Natural killer cell (primary cell): ENCODE results near the gene PATL2. TPM values are rescaled to one million over a fixed set of nuclear protein-coding genes. Genes with fewer than 3 reads are reported as not detected.

ENCODE experiments used
- ATAC-seq, 3 donors: fragments of 150-1000 bp in 2 of 3; fragments of 200-7000 bp in 1 of 3; cut with Tn5 transposase; 1 replicate in 1 of 3; 2 replicates in 2 of 3; pipeline ENCODE4 v1.10.0; 2021; ENCODE audit warnings: mild to moderate bottlenecking in 2 of 3, moderate library complexity in 2 of 3
- DNase-seq, 2 donors: peaks; one replicate each; pipeline versions ENCODE4 v3.0.0 to v3.0.0-alpha.2; 2013 to 2021; ENCODE audit warnings: mixed read lengths in 1 of 2
- H3K27ac ChIP-seq: one replicate; pipeline ENCODE4 v1.5.1; 2013; ENCODE audit warnings: mild to moderate bottlenecking, low read length
- H3K27me3 ChIP-seq: one replicate; pipeline ENCODE4 v1.6.1; 2013; ENCODE audit warnings: low read length; ENCODE audit not compliant: control insufficient read depth, insufficient read depth
- H3K36me3 ChIP-seq: one replicate; pipeline ENCODE4 v1.6.1; 2013; ENCODE audit warnings: low read length; ENCODE audit not compliant: control insufficient read depth, insufficient read depth
- H3K4me1 ChIP-seq: one replicate; pipeline ENCODE4 v1.6.1; 2013; ENCODE audit warnings: low read length; ENCODE audit not compliant: control insufficient read depth, insufficient read depth
- H3K4me3 ChIP-seq: one replicate; pipeline ENCODE4 v1.5.1; 2013; ENCODE audit warnings: low read length
- H3K9me3 ChIP-seq: one replicate; pipeline ENCODE4 v1.6.1; 2013; ENCODE audit warnings: low read length; ENCODE audit not compliant: control insufficient read depth, insufficient read depth
- H3K27ac Mint-ChIP-seq, 2 donors: one replicate each; pipeline ENCODE4 v1.8.0; 2022; ENCODE audit warnings: mild to moderate bottlenecking in 2 of 2, mixed read lengths in 2 of 2, moderate library complexity in 1 of 2
- H3K27me3 Mint-ChIP-seq, 2 donors: one replicate each; pipeline ENCODE4 v1.8.0; 2022; ENCODE audit warnings: low read depth in 2 of 2, mixed read lengths in 2 of 2
- H3K36me3 Mint-ChIP-seq: one replicate; pipeline ENCODE4 v1.8.0; 2022; ENCODE audit warnings: mixed read lengths
- H3K4me1 Mint-ChIP-seq, 2 donors: one replicate each; pipeline ENCODE4 v1.8.0; 2022; ENCODE audit warnings: mixed read lengths in 2 of 2
- H3K4me3 Mint-ChIP-seq: one replicate; pipeline ENCODE4 v1.8.0; 2022; ENCODE audit warnings: mild to moderate bottlenecking, moderate library complexity, mixed read lengths
- H3K9me3 Mint-ChIP-seq, 2 donors: one replicate each; pipeline ENCODE4 v1.8.0; 2022; ENCODE audit warnings: mixed read lengths in 2 of 2
- WGBS: methylation state at CpG from one replicate; pipeline ENCODE4 v1.1.7; 2013; ENCODE audit warnings: missing lambda C conversion rate; ENCODE audit not compliant: insufficient coverage; 5-methylcytosine and 5-hydroxymethylcytosine counted together
- intact Hi-C: fragments of 100-400 bp; cut with micrococcal nuclease; formaldehyde crosslinking; loops from one replicate; pipeline ENCODE4 v1.14.2; 2022
- total RNA-seq, 4 donors: library from RNA; stranded (reverse); fragments of 120-200 nt in 1 of 4; gene quantifications; one replicate each; pipeline versions ENCODE4 v1.2.3 to v1.2.4, GENCODE V29; 2013 to 2022
- TF ChIP-seq, protein P1 (sequence below): fragments of 200-600 bp; IDR thresholded peaks from one replicate; pipeline ENCODE4 v1.8.0; 2022; ENCODE audit warnings: antibody characterized with exemption

PATL2 gene
- total RNA-seq, 3 donors from 2014 or later (not counting 1 experiment from before 2014, with no cell fraction given), result 101 to 145 (median 112) TPM

DNA sequence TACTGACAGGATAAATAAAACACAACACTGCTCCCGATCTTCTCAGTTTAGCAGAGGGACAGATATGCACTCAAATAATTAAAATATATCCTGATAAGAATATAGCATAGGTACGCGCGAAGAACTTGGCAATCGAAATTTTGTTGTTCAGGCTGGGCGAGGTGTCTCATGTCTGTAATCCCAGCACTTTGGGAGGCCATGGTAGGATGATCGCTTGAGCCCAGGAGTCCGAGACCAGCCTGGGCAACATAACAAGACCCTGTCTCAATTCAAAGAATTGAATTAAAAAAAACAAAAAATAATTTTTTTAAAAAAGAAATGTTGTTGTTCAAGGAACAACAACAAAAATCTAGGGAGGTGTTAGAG, 7.8 kb upstream of the PATL2 start:
- no peaks in the 10 kb centered on the region for H3K27me3 ChIP-seq
- Mint-ChIP-seq H3K4me3 (peak overlapping the region; percentile 100), H3K4me1 (peaks cover 81 to 90% of the 10 kb centered on the region in 2 donors), H3K9me3 (no peaks in the 10 kb centered on the region), H3K36me3 (peaks cover 56% of the 10 kb centered on the region), H3K27ac (peak overlapping the region; percentile 92 to 100), H3K27me3 (no peaks in the 10 kb centered on the region)
- DNase-seq, result peak in 1 of 2 donors; percentile 37
- TF ChIP-seq, protein P1, sequence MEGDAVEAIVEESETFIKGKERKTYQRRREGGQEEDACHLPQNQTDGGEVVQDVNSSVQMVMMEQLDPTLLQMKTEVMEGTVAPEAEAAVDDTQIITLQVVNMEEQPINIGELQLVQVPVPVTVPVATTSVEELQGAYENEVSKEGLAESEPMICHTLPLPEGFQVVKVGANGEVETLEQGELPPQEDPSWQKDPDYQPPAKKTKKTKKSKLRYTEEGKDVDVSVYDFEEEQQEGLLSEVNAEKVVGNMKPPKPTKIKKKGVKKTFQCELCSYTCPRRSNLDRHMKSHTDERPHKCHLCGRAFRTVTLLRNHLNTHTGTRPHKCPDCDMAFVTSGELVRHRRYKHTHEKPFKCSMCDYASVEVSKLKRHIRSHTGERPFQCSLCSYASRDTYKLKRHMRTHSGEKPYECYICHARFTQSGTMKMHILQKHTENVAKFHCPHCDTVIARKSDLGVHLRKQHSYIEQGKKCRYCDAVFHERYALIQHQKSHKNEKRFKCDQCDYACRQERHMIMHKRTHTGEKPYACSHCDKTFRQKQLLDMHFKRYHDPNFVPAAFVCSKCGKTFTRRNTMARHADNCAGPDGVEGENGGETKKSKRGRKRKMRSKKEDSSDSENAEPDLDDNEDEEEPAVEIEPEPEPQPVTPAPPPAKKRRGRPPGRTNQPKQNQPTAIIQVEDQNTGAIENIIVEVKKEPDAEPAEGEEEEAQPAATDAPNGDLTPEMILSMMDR, result no peak
- ATAC-seq, result no peak
- 83% methylated on average over 7 of the region's 8 CpGs for WGBS
- H3K27ac ChIP-seq, result peak overlapping the region; percentile 87
- H3K4me3 ChIP-seq, result no peak overlapping the region
- H3K4me1 ChIP-seq, result peaks cover 83% of the 10 kb centered on the region
- no peaks in the 10 kb centered on the region for H3K9me3 ChIP-seq
- intact Hi-C loops, result loop anchor here (1.0 to 10.0 kb wide), 2 partner anchors 8 to 866 kb away; partner anchors contain the start of genes B2M, BLOC1S6 and PATL2
- peaks cover 60% of the 10 kb centered on the region for H3K36me3 ChIP-seq

DNA sequence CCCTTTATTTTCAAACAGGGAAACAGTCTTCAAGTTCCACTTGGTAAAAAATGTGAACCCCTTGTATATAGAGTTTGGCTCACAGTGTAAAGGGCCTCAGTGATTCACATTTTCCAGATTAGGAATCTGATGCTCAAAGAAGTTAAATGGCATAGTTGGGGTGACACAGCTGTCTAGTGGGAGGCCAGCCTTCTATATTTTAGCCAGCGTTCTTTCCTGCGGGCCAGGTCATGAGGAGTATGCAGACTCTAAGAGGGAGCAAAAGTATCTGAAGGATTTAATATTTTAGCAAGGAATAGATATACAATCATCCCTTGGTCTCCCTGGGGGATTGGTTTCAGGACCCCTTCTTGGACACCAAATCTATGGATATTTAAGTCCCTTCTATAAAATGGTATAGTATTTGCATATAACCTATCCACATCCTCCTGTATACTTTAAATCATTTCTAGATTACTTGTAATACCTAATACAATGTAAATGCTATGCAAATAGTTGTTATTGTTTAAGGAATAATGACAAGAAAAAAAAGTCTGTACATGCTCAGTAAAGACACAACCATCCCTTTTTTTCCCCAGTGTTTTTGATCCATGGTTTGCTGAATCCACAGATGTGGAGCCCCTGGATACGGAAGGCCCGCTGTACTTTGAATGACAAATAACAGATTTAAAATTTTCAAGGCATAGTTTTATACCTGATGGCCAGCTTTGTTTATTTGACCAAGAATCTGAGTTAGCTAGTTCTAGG, 7.2 kb upstream of the PATL2 start:
- intact Hi-C loops, result loop anchor here (10.0 kb wide), 1 partner anchor 866 kb away; the partner anchor contains the start of gene BLOC1S6
- TF ChIP-seq, protein P1, result no peak
- peak overlapping the region; percentile 87 for H3K27ac ChIP-seq
- peaks cover 65% of the 10 kb centered on the region for H3K36me3 ChIP-seq
- no peaks in the 10 kb centered on the region for H3K9me3 Mint-ChIP-seq
- peak overlapping the region; percentile 100 for H3K4me3 Mint-ChIP-seq
- H3K4me1 ChIP-seq, result peaks cover 78% of the 10 kb centered on the region
- peaks cover 61% of the 10 kb centered on the region for H3K36me3 Mint-ChIP-seq
- peaks cover 82 to 90% of the 10 kb centered on the region in 2 donors for H3K4me1 Mint-ChIP-seq
- no peaks in the 10 kb centered on the region for H3K27me3 ChIP-seq
- no peak overlapping the region for H3K4me3 ChIP-seq
- H3K27me3 Mint-ChIP-seq, result no peaks in the 10 kb centered on the region
- ATAC-seq, result no peak
- peak overlapping the region; percentile 92 to 100 for H3K27ac Mint-ChIP-seq
- WGBS, result 35% methylated on average over 4 of the region's 4 CpGs
- DNase-seq, result peak in 1 of 2 donors; percentile 29
- no peaks in the 10 kb centered on the region for H3K9me3 ChIP-seq

DNA sequence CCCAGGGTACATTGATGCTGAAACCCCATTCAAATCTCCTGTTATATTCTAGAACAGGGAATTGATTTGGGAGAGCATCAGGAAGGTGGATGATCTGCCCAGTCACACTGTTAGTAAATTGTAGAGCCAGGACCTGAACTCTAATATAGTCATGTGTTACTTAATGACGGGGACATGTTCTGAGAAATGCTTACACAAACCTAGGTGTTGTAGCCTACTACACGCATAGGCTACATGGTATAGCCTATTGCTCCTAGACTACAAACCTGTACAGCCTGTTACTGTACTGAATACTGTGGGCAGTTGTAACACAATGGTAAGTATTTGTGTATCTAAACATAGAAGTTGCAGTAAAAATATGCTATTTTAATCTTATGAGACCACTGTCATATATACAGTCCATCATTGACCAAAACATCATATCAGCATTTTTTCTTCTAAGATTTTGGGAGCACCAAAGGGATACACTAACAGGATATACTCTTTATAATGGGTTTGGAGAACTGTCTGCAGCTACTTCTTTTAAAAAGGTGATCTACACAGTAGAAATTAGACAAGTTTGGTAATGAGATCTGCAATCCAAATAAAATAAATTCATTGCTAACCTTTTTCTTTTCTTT, 6.0 kb upstream of the PATL2 start:
- H3K36me3 ChIP-seq, result peaks cover 77% of the 10 kb centered on the region
- H3K27me3 ChIP-seq, result no peaks in the 10 kb centered on the region
- TF ChIP-seq, protein P1, result no peak
- H3K27me3 Mint-ChIP-seq, result no peaks in the 10 kb centered on the region
- H3K4me1 ChIP-seq, result peaks cover 68% of the 10 kb centered on the region
- peaks cover 89 to 98% of the 10 kb centered on the region in 2 donors for H3K4me1 Mint-ChIP-seq
- H3K4me3 Mint-ChIP-seq, result peak overlapping the region; percentile 100
- peak in 1 of 2 donors; percentile 31 for DNase-seq
- peak overlapping the region; percentile 92 to 100 for H3K27ac Mint-ChIP-seq
- no peak for ATAC-seq
- intact Hi-C loops, result loop anchor here (10.0 kb wide), 1 partner anchor 868 kb away; the partner anchor contains the start of gene BLOC1S6
- peak overlapping the region; percentile 53 for H3K27ac ChIP-seq
- 24% methylated on average over 2 of the region's 2 CpGs for WGBS
- no peak overlapping the region for H3K4me3 ChIP-seq
- H3K9me3 ChIP-seq, result no peaks in the 10 kb centered on the region
- H3K36me3 Mint-ChIP-seq, result peaks cover 74% of the 10 kb centered on the region
- H3K9me3 Mint-ChIP-seq, result no peaks in the 10 kb centered on the region
